ENCODE results near the gene TNNC1.

The TNNC1 gene

GRCh38 chr3:52432225-52432624 is 21.6 kb downstream of the TNNC1 start:
- no peak for DNase-seq (ENCODE audit: low spot score)

- no peak for DNase-seq (ENCODE audit: low spot score)
Observed at GRCh38 chr3:52431459-52432223, 22.2 kb downstream of the TNNC1 start.

- DNase-seq (ENCODE audit: low spot score), result no peak
Observed at GRCh38 chr3:52430416-52430810, 23.4 kb downstream of the TNNC1 start.

GRCh38 chr3:52429779-52430415 is 23.9 kb downstream of the TNNC1 start:
- no peak for DNase-seq (ENCODE audit: low spot score)

GRCh38 chr3:52429031-52429430 is 24.8 kb downstream of the TNNC1 start:
- DNase-seq (ENCODE audit: low spot score), result no peak

GRCh38 chr3:52428151-52429005 is 25.5 kb downstream of the TNNC1 start:
- peak; percentile 17 for DNase-seq (ENCODE audit: low spot score)

GRCh38 chr3:52423173-52423572 is 30.7 kb downstream of the TNNC1 start:
- no peak for DNase-seq (ENCODE audit: low spot score)

- no peak for DNase-seq (ENCODE audit: low spot score)
Observed at GRCh38 chr3:52422669-52423068, 31.2 kb downstream of the TNNC1 start.

GRCh38 chr3:52420388-52420787 is 33.5 kb downstream of the TNNC1 start:
- DNase-seq (ENCODE audit: low spot score), result no peak

GRCh38 chr3:52415800-52416199 is 38.0 kb downstream of the TNNC1 start:
- DNase-seq (ENCODE audit: low spot score), result no peak

- no peak for DNase-seq (ENCODE audit: low spot score)
Observed at GRCh38 chr3:52408466-52408865, 45.4 kb downstream of the TNNC1 start.

GRCh38 chr3:52407779-52408178 is 46.1 kb downstream of the TNNC1 start:
- no peak for DNase-seq (ENCODE audit: low spot score)

GRCh38 chr3:52406791-52407510 is 46.9 kb downstream of the TNNC1 start:
- DNase-seq (ENCODE audit: low spot score), result no peak

GRCh38 chr3:52406231-52406661 is 47.6 kb downstream of the TNNC1 start:
- DNase-seq (ENCODE audit: low spot score), result no peak

GRCh38 chr3:52405601-52406110 is 48.2 kb downstream of the TNNC1 start:
- no peak for DNase-seq (ENCODE audit: low spot score)

GRCh38 chr3:52405066-52405465 is 48.8 kb downstream of the TNNC1 start:
- no peak for DNase-seq (ENCODE audit: low spot score)

GRCh38 chr3:52404391-52404790 is 49.5 kb downstream of the TNNC1 start:
- no peak for DNase-seq (ENCODE audit: low spot score)

GRCh38 chr3:52403955-52404354 is 49.9 kb downstream of the TNNC1 start:
- no peak for DNase-seq (ENCODE audit: low spot score)

- DNase-seq (ENCODE audit: low spot score), result no peak
Observed at GRCh38 chr3:52403271-52403841, 50.5 kb downstream of the TNNC1 start.

- no peak for DNase-seq (ENCODE audit: low spot score)
Observed at GRCh38 chr3:52402706-52403270, 51.1 kb downstream of the TNNC1 start.

GRCh38 chr3:52402101-52402521 is 51.7 kb downstream of the TNNC1 start:
- DNase-seq (ENCODE audit: low spot score), result no peak
